HEK293 (cell line): ENCODE data around the gene LRRTM4.

Source experiments
- ELK4 ChIP-seq: IDR thresholded peaks from 2 replicates; pipeline ENCODE4 v1.6.1; 2011; ENCODE audit warnings: mild to moderate bottlenecking, low read depth, low read length, borderline replicate concordance
- KLF16 ChIP-seq: fragments of 450-650 bp; formaldehyde crosslinking; IDR thresholded peaks from 2 replicates; pipeline ENCODE4 v1.5.1; 2017; ENCODE audit warnings: missing biosample characterization, missing genetic modification characterization
- SP2 ChIP-seq: fragments of 450-650 bp; formaldehyde crosslinking; IDR thresholded peaks from 2 replicates; pipeline ENCODE4 v1.5.1; 2016; ENCODE audit warnings: missing biosample characterization, missing genetic modification characterization
- YY1 ChIP-seq: fragments of 450-650 bp; formaldehyde crosslinking; IDR thresholded peaks from 2 replicates; pipeline ENCODE4 v1.5.1; 2018; ENCODE audit warnings: missing biosample characterization, missing genetic modification characterization
- ZNF24 ChIP-seq: fragments of 450-650 bp; formaldehyde crosslinking; IDR thresholded peaks from 2 replicates; pipeline ENCODE4 v1.5.1; 2016; ENCODE audit warnings: missing biosample characterization, missing genetic modification characterization
- ZNF26 ChIP-seq: fragments of 450-650 bp; formaldehyde crosslinking; IDR thresholded peaks from 2 replicates; pipeline ENCODE4 v1.5.1; 2016; ENCODE audit warnings: missing biosample characterization, missing genetic modification characterization
- ZNF654 ChIP-seq: fragments of 450-650 bp; formaldehyde crosslinking; IDR thresholded peaks from 2 replicates; pipeline ENCODE4 v1.5.1; 2016; ENCODE audit warnings: low read depth, missing biosample characterization, missing genetic modification characterization
- ZNF660 ChIP-seq: fragments of 450-650 bp; IDR thresholded peaks from 2 replicates; pipeline ENCODE4 v1.5.1; 2018; ENCODE audit warnings: missing biosample characterization, mild to moderate bottlenecking, missing genetic modification characterization
- ZNF704 ChIP-seq: fragments of 450-650 bp; formaldehyde crosslinking; IDR thresholded peaks from 2 replicates; pipeline ENCODE4 v1.5.1; 2016; ENCODE audit warnings: missing biosample characterization, missing genetic modification characterization
- ZNF768 ChIP-seq: fragments of 450-650 bp; formaldehyde crosslinking; IDR thresholded peaks from 2 replicates; pipeline ENCODE4 v1.5.1; 2018; ENCODE audit warnings: missing biosample characterization, mild to moderate bottlenecking, missing genetic modification characterization
- ZSCAN23 ChIP-seq: fragments of 450-650 bp; formaldehyde crosslinking; IDR thresholded peaks from 2 replicates; pipeline ENCODE4 v1.5.1; 2016; ENCODE audit warnings: missing biosample characterization, missing genetic modification characterization
- TF ChIP-seq, protein P1 (sequence below): fragments of 450-650 bp; formaldehyde crosslinking; IDR thresholded peaks from 2 replicates; pipeline ENCODE4 v1.5.1; 2016; ENCODE audit warnings: missing biosample characterization, missing genetic modification characterization
- TF ChIP-seq, protein P2 (sequence below): fragments of 450-650 bp; formaldehyde crosslinking; IDR thresholded peaks from 2 replicates; pipeline ENCODE4 v1.5.1; 2016; ENCODE audit warnings: missing biosample characterization, missing genetic modification characterization

DNA sequence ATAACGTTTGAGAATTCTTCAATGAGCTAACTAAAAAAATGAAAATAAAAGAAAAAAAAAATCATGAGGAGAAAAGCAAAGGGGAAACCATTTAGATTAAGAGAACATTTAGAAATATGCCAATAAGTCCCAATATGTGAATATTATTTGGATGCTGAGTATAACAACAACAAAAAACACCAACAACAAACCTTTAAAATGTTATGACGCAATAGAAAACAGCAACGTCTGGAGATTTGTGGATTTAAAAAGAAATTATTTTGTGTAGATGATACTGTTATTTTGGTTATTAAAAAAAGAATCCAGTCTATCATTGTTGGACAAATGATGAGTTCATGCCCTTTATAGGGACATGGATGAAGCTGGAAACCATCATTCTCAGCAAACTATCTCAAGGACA, 417.2 kb downstream of the LRRTM4 start:
- no peak for TF ChIP-seq ZNF660 (tag by site-specific recombination)
- TF ChIP-seq, protein P1, sequence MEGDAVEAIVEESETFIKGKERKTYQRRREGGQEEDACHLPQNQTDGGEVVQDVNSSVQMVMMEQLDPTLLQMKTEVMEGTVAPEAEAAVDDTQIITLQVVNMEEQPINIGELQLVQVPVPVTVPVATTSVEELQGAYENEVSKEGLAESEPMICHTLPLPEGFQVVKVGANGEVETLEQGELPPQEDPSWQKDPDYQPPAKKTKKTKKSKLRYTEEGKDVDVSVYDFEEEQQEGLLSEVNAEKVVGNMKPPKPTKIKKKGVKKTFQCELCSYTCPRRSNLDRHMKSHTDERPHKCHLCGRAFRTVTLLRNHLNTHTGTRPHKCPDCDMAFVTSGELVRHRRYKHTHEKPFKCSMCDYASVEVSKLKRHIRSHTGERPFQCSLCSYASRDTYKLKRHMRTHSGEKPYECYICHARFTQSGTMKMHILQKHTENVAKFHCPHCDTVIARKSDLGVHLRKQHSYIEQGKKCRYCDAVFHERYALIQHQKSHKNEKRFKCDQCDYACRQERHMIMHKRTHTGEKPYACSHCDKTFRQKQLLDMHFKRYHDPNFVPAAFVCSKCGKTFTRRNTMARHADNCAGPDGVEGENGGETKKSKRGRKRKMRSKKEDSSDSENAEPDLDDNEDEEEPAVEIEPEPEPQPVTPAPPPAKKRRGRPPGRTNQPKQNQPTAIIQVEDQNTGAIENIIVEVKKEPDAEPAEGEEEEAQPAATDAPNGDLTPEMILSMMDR (tag by site-specific recombination): no peak
- TF ChIP-seq, protein P2, sequence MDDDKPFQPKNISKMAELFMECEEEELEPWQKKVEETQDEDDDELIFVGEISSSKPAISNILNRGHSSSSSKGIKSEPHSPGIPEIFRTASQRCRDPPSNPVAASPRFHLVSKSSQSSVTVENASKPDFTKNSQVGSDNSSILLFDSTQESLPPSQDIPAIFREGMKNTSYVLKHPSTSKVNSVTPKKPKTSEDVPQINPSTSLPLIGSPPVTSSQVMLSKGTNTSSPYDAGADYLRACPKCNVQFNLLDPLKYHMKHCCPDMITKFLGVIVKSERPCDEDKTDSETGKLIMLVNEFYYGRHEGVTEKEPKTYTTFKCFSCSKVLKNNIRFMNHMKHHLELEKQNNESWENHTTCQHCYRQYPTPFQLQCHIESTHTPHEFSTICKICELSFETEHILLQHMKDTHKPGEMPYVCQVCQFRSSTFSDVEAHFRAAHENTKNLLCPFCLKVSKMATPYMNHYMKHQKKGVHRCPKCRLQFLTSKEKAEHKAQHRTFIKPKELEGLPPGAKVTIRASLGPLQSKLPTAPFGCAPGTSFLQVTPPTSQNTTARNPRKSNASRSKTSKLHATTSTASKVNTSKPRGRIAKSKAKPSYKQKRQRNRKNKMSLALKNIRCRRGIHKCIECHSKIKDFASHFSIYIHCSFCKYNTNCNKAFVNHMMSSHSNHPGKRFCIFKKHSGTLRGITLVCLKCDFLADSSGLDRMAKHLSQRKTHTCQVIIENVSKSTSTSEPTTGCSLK (tag by site-specific recombination): no peak
- TF ChIP-seq YY1 (tag by site-specific recombination): no peak
- no peak for TF ChIP-seq ZNF654 (tag by site-specific recombination)
- no peak for TF ChIP-seq ZNF24 (tag by site-specific recombination)
- TF ChIP-seq ZNF704: no peak
- no peak for TF ChIP-seq ZNF768
- no peak for TF ChIP-seq KLF16 (tag by site-specific recombination)
- no peak for TF ChIP-seq SP2 (tag by site-specific recombination)
- TF ChIP-seq ELK4: no peak
- TF ChIP-seq ZNF26: no peak
- TF ChIP-seq ZSCAN23: no peak
